KMS-11 (cell line): ENCODE results near the gene CNDP2.

Experiments used
- H2AFZ ChIP-seq: fragments of 200-600 bp; sonication (generic); 2 replicates; pipeline ENCODE4 v1.6.1; 2016; ENCODE audit warnings: antibody characterized with exemption, mixed run types, low read depth
- H3K27ac ChIP-seq: fragments of 200-600 bp; sonication (generic); 2 replicates; pipeline ENCODE4 v1.6.1; 2016; ENCODE audit warnings: mild to moderate bottlenecking, mixed run types
- H3K27me3 ChIP-seq: fragments of 200-600 bp; sonication (generic); 2 replicates; pipeline ENCODE4 v1.6.1; 2017; ENCODE audit warnings: mild to moderate bottlenecking, low read depth, mixed run types, moderate library complexity; ENCODE audit not compliant: insufficient read depth
- H3K36me3 ChIP-seq: fragments of 200-600 bp; sonication (generic); 2 replicates; pipeline ENCODE4 v1.6.1; 2017; ENCODE audit warnings: mild to moderate bottlenecking, mixed run types; ENCODE audit not compliant: insufficient read depth
- H3K4me1 ChIP-seq: fragments of 200-600 bp; sonication (generic); 2 replicates; pipeline ENCODE4 v1.6.1; 2016; ENCODE audit warnings: mild to moderate bottlenecking, low read depth, mixed run types; ENCODE audit not compliant: poor library complexity, severe bottlenecking
- H3K4me2 ChIP-seq: fragments of 200-600 bp; sonication (generic); 2 replicates; pipeline ENCODE4 v1.7.0; 2016; ENCODE audit warnings: mild to moderate bottlenecking, mixed run types
- H3K4me3 ChIP-seq: fragments of 200-600 bp; sonication (generic); IDR thresholded peaks from 2 replicates; pipeline ENCODE4 v1.6.1; 2017; ENCODE audit warnings: low read depth, low read length, mixed read lengths; ENCODE audit not compliant: insufficient read depth
- H3K79me2 ChIP-seq: fragments of 200-600 bp; sonication (generic); 2 replicates; pipeline ENCODE4 v1.6.1; 2016; ENCODE audit warnings: low read depth, mixed run types; ENCODE audit not compliant: insufficient read depth
- H3K9ac ChIP-seq: fragments of 200-600 bp; sonication (generic); 2 replicates; pipeline ENCODE4 v1.6.1; 2016; ENCODE audit warnings: mild to moderate bottlenecking, mixed run types
- H4K20me1 ChIP-seq: fragments of 200-600 bp; sonication (generic); 2 replicates; pipeline ENCODE4 v1.6.1; 2016; ENCODE audit warnings: mild to moderate bottlenecking, mixed run types; ENCODE audit not compliant: insufficient read depth
- CTCF ChIP-seq: fragments of 200-600 bp; sonication (generic); conservative IDR thresholded peaks from 2 replicates; pipeline ENCODE4 v1.6.1; 2017; ENCODE audit warnings: low read depth, mild to moderate bottlenecking, antibody characterized with exemption, low read length, moderate library complexity, mixed read lengths

The CNDP2 gene

DNA sequence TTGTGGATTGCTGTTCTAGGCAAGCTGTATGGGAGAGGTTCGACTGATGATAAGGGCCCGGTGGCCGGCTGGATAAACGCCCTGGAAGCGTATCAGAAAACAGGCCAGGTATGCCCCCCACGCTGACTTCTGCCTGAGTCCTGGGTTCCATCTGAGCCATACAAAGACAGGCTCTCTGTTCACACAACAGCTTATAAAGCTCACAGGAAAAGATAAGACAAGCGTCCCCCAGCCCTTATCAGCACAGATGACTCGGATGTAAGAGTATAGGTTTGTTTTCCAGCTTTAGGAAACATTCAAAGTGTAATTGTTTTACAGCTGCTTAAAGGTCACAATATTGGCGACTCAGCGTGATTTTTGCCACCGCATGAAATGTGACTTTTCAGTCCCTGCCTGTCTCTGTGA is 12.7 kb downstream of the CNDP2 start:
- Histone ChIP-seq H2AFZ (no peak overlapping the region), H3K79me2 (peaks cover 85% of the 10 kb centered on the region), H3K4me1 (peaks cover 21% of the 10 kb centered on the region), H3K4me2 (no peak overlapping the region), H3K27ac (no peak overlapping the region), H4K20me1 (0 out of 2 replicates have a peak, but pooled peaks cover 6% of the 10 kb centered on the region), H3K4me3 (no peak overlapping the region), H3K36me3 (peaks cover 59% of the 10 kb centered on the region; the same call in 1 of the 2 replicates), H3K9ac (no peak overlapping the region), H3K27me3 (no peaks in the 10 kb centered on the region)
- TF ChIP-seq CTCF = no peak

GRCh38 chr18:74509856-74510769 is 13.9 kb downstream of the CNDP2 start:
- Histone ChIP-seq H3K4me1 (peaks cover 14% of the 10 kb centered on the region), H3K27me3 (no peaks in the 10 kb centered on the region), H3K9ac (no peak overlapping the region), H4K20me1 (0 out of 2 replicates have a peak, but pooled peaks cover 6% of the 10 kb centered on the region), H3K36me3 (peaks cover 58% of the 10 kb centered on the region; the same call in 1 of the 2 replicates), H3K79me2 (peaks cover 78% of the 10 kb centered on the region), H3K4me2 (no peak overlapping the region), H3K27ac (no peak overlapping the region), H3K4me3 (no peak overlapping the region), H2AFZ (no peak overlapping the region)
- TF ChIP-seq CTCF = no peak

- no peak overlapping the region for H2AFZ ChIP-seq
- H3K4me2 ChIP-seq = no peak overlapping the region
- 0 out of 2 replicates have a peak, but pooled peaks cover 6% of the 10 kb centered on the region for H4K20me1 ChIP-seq
- no peaks in the 10 kb centered on the region for H3K27me3 ChIP-seq
- no peak overlapping the region for H3K9ac ChIP-seq
- no peak overlapping the region for H3K27ac ChIP-seq
- H3K79me2 ChIP-seq = peaks cover 71% of the 10 kb centered on the region; the same call in 1 of the 2 replicates
- H3K4me3 ChIP-seq = no peak overlapping the region
- TF ChIP-seq CTCF = no peak
- peaks cover 61% of the 10 kb centered on the region; the same call in 1 of the 2 replicates for H3K36me3 ChIP-seq
- peaks cover 14% of the 10 kb centered on the region for H3K4me1 ChIP-seq
Measured at GRCh38 chr18:74510770-74511095, 14.6 kb downstream of the CNDP2 start.

DNA sequence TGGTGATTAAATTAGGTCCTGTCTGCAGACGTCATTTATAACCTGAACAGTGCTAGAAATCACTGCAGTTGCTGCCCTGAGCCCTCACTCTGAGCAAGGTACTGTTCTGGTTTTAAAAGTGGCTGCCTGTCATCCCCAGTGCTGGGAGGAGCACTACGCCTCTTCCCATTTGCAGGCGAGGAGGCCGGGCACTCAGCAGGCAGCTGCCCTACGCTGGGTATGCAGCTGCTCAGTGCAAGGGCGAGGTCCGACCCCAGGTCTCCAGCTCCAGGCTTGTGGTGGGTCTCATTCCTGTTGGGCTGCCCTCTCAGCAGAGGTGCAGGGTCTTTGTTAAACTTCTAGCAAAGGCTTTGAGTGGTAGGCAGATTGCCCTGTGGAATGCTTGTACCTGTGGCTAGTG is 15.7 kb downstream of the CNDP2 start:
- no peak overlapping the region for H2AFZ ChIP-seq
- TF ChIP-seq CTCF = no peak
- no peak overlapping the region for H3K4me3 ChIP-seq
- H4K20me1 ChIP-seq = 0 out of 2 replicates have a peak, but pooled peaks cover 6% of the 10 kb centered on the region
- H3K9ac ChIP-seq = no peak overlapping the region
- H3K36me3 ChIP-seq = peaks cover 62% of the 10 kb centered on the region; the same call in 1 of the 2 replicates
- H3K4me2 ChIP-seq = no peak overlapping the region
- H3K4me1 ChIP-seq = peaks cover 12% of the 10 kb centered on the region
- no peak overlapping the region; the same call in 1 of the 2 replicates for H3K27ac ChIP-seq
- peaks cover 62% of the 10 kb centered on the region; the same call in 1 of the 2 replicates for H3K79me2 ChIP-seq
- H3K27me3 ChIP-seq = no peaks in the 10 kb centered on the region
